Measurements from ENCODE around the gene GARNL3.
A peak's percentile ranks its signal among the peaks of the same experiment; 100 is the strongest.

Gene GARNL3

GRCh38 chr9:127353882-127354281 is 89.3 kb downstream of the GARNL3 start:
- no peak for DNase-seq

GRCh38 chr9:127356906-127357305 is 92.3 kb downstream of the GARNL3 start:
- no peak for DNase-seq

- DNase-seq, result no peak
Observed at GRCh38 chr9:127358023-127358535, 93.5 kb downstream of the GARNL3 start.

- no peak for DNase-seq
Observed at GRCh38 chr9:127358770-127359169, 94.2 kb downstream of the GARNL3 start.

GRCh38 chr9:127360250-127360649 is 95.7 kb downstream of the GARNL3 start:
- no peak for DNase-seq

GRCh38 chr9:127360829-127361228 is 96.3 kb downstream of the GARNL3 start:
- no peak for DNase-seq

- peak; percentile 6 for DNase-seq
Observed at GRCh38 chr9:127361561-127361960, 97.0 kb downstream of the GARNL3 start.

GRCh38 chr9:127362829-127363228 is 98.3 kb downstream of the GARNL3 start:
- DNase-seq, result no peak

- no peak for DNase-seq
Observed at GRCh38 chr9:127365461-127365860, 100.9 kb downstream of the GARNL3 start.

GRCh38 chr9:127366594-127366993 is 102.0 kb downstream of the GARNL3 start:
- DNase-seq, result no peak

- no peak for DNase-seq
Observed at GRCh38 chr9:127368852-127369402, 104.4 kb downstream of the GARNL3 start.

- no peak for DNase-seq
Observed at GRCh38 chr9:127369428-127369827, 104.9 kb downstream of the GARNL3 start.

GRCh38 chr9:127370147-127370579 is 105.6 kb downstream of the GARNL3 start:
- DNase-seq, result no peak

- DNase-seq, result no peak
Observed at GRCh38 chr9:127370672-127371648, 106.4 kb downstream of the GARNL3 start.

- DNase-seq, result no peak
Observed at GRCh38 chr9:127380479-127380878, 115.9 kb downstream of the GARNL3 start.

- no peak for DNase-seq
Observed at GRCh38 chr9:127382541-127382940, 118.0 kb downstream of the GARNL3 start.

- DNase-seq, result no peak
Observed at GRCh38 chr9:127384016-127384730, 119.6 kb downstream of the GARNL3 start.

GRCh38 chr9:127384901-127385300 is 120.3 kb downstream of the GARNL3 start:
- no peak for DNase-seq

GRCh38 chr9:127386249-127386648 is 121.7 kb downstream of the GARNL3 start:
- no peak for DNase-seq

GRCh38 chr9:127386981-127387380 is 122.4 kb downstream of the GARNL3 start:
- no peak for DNase-seq

- peak; percentile 94 for DNase-seq
Observed at GRCh38 chr9:127388037-127388855, 123.7 kb downstream of the GARNL3 start.

GRCh38 chr9:127388856-127389238 is 124.3 kb downstream of the GARNL3 start:
- DNase-seq, result peak; percentile 30
